HG03565 (cell line): ENCODE data around the gene SPATA25.
"Not testable (repeated sequence)": the region's sequence is repeated elsewhere in the genome, so short reads cannot be mapped to it uniquely, and the experiment has no call there.

Experiments used
- ATAC-seq: cut with Tn5 transposase; IDR thresholded peaks from one replicate; pipeline ENCODE4 v1.9.1; 2021; ENCODE audit warnings: mild to moderate bottlenecking, moderate library complexity; ENCODE audit not compliant: unreplicated experiment

Gene SPATA25

GRCh38 chr20:45887346-45887715 is at the start of gene SPATA25:
TSS of gene SPATA25 (minus strand) at chr20:45887622. CDS start at chr20:45887590, 32 bp downstream.
- no peak for ATAC-seq

- ATAC-seq, result no peak
Measured at GRCh38 chr20:45935416-45936046, 48.1 kb upstream of the SPATA25 start.

GRCh38 chr20:45934586-45935415 is 47.4 kb upstream of the SPATA25 start, which contains the start of gene PCIF1:
TSS of gene PCIF1 (plus strand) at chr20:45934683. CDS start at chr20:45939000, 4,317 bp downstream.
- peak; percentile 68 for ATAC-seq

- ATAC-seq, result peak; percentile 1
Measured at GRCh38 chr20:45934046-45934585, 46.7 kb upstream of the SPATA25 start.

- ATAC-seq, result no peak
Measured at GRCh38 chr20:45933266-45934045, 46.0 kb upstream of the SPATA25 start.

- ATAC-seq, result not testable (repeated sequence)
Measured at GRCh38 chr20:45931680-45932079, 44.3 kb upstream of the SPATA25 start.

- ATAC-seq, result no peak
Measured at GRCh38 chr20:45927071-45927878, 39.9 kb upstream of the SPATA25 start.

- ATAC-seq, result no peak
Measured at GRCh38 chr20:45926731-45927070, 39.3 kb upstream of the SPATA25 start.

- no peak for ATAC-seq
Measured at GRCh38 chr20:45925821-45926506, 38.5 kb upstream of the SPATA25 start.

- ATAC-seq, result no peak
Measured at GRCh38 chr20:45924391-45925261, 37.2 kb upstream of the SPATA25 start.

- no peak for ATAC-seq
Measured at GRCh38 chr20:45921337-45922189, 34.1 kb upstream of the SPATA25 start.

- no peak for ATAC-seq
Measured at GRCh38 chr20:45920462-45921336, 33.3 kb upstream of the SPATA25 start.

- ATAC-seq, result no peak
Measured at GRCh38 chr20:45919542-45920399, 32.3 kb upstream of the SPATA25 start.

GRCh38 chr20:45918779-45919537 is 31.5 kb upstream of the SPATA25 start:
- no peak for ATAC-seq

- ATAC-seq, result no peak
Measured at GRCh38 chr20:45918182-45918737, 30.8 kb upstream of the SPATA25 start.
